Coronary artery (tissue), 2 donors: Measurements from ENCODE around the gene HAPLN3.
A peak's percentile ranks its signal among the peaks of the same experiment; 100 is the strongest.

Experiments used
- DNase-seq: peaks from one replicate; pipeline ENCODE4 v3.0.0-alpha.2; 2017; ENCODE audit warnings: low spot score
- H3K27ac ChIP-seq, 2 donors: fragments of 200-600 bp; sonication (generic); one replicate each; pipeline ENCODE4 v1.5.1; 2016 to 2019
- H3K4me3 ChIP-seq: fragments of 200-600 bp; sonication (generic); 2 replicates; pipeline ENCODE4 v1.5.1; 2016; ENCODE audit warnings: mild to moderate bottlenecking, moderate library complexity
- TF ChIP-seq, protein P1 (sequence below): fragments of 200-600 bp; sonication (generic); IDR thresholded peaks from one replicate; pipeline ENCODE4 v1.5.1; 2019; ENCODE audit warnings: antibody characterized with exemption

HAPLN3 gene

DNA sequence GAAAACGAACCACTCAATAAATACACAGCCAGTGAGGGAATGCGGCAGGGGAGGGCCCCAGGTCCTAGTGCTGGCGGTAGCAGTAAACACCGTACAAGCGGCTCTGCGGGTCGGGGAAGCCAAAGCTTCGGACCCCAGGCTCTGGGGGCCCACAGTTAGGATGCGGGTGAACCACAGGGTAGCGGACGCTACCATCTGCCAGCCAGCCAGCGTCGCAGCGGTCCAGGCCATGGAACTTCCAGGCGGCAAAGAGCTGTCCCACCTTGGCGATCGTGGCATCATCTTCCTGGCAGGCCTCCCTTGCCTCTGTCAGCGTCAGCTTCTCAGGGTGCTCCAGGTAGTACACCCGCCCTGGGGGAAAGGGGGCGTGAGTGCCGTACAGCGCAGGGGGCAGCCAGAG is 17.4 kb downstream of the HAPLN3 start:
- no peak overlapping the region for H3K4me3 ChIP-seq
- no peak for DNase-seq
- TF ChIP-seq, protein P1, sequence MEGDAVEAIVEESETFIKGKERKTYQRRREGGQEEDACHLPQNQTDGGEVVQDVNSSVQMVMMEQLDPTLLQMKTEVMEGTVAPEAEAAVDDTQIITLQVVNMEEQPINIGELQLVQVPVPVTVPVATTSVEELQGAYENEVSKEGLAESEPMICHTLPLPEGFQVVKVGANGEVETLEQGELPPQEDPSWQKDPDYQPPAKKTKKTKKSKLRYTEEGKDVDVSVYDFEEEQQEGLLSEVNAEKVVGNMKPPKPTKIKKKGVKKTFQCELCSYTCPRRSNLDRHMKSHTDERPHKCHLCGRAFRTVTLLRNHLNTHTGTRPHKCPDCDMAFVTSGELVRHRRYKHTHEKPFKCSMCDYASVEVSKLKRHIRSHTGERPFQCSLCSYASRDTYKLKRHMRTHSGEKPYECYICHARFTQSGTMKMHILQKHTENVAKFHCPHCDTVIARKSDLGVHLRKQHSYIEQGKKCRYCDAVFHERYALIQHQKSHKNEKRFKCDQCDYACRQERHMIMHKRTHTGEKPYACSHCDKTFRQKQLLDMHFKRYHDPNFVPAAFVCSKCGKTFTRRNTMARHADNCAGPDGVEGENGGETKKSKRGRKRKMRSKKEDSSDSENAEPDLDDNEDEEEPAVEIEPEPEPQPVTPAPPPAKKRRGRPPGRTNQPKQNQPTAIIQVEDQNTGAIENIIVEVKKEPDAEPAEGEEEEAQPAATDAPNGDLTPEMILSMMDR, result no peak
- no peak overlapping the region for H3K27ac ChIP-seq

- no peak overlapping the region for H3K27ac ChIP-seq
- no peak overlapping the region for H3K4me3 ChIP-seq
- no peak for DNase-seq
- TF ChIP-seq, protein P1, result no peak
These were observed 17.9 kb downstream of the HAPLN3 start for GRCh38 chr15:88877415-88877814.

GRCh38 chr15:88876573-88876972 is 18.8 kb downstream of the HAPLN3 start:
- TF ChIP-seq, protein P1, result no peak
- Histone ChIP-seq H3K27ac (no peak overlapping the region), H3K4me3 (no peak overlapping the region)
- no peak for DNase-seq

GRCh38 chr15:88874684-88875083 is 20.7 kb downstream of the HAPLN3 start:
- no peak for DNase-seq
- Histone ChIP-seq H3K4me3 (peak overlapping the region; percentile 54), H3K27ac (peak overlapping the region in 1 of 2 donors; percentile 83)
- TF ChIP-seq, protein P1, result no peak

GRCh38 chr15:88874275-88874674 is 21.1 kb downstream of the HAPLN3 start:
- Histone ChIP-seq H3K27ac (peak overlapping the region in 1 of 2 donors; percentile 83), H3K4me3 (peak overlapping the region; percentile 54)
- TF ChIP-seq, protein P1, result no peak
- no peak for DNase-seq

- Histone ChIP-seq H3K27ac (peak overlapping the region in 1 of 2 donors; percentile 83), H3K4me3 (no peak overlapping the region)
- TF ChIP-seq, protein P1, result no peak
- DNase-seq, result no peak
These were observed 21.6 kb downstream of the HAPLN3 start for GRCh38 chr15:88873786-88874185.

DNA sequence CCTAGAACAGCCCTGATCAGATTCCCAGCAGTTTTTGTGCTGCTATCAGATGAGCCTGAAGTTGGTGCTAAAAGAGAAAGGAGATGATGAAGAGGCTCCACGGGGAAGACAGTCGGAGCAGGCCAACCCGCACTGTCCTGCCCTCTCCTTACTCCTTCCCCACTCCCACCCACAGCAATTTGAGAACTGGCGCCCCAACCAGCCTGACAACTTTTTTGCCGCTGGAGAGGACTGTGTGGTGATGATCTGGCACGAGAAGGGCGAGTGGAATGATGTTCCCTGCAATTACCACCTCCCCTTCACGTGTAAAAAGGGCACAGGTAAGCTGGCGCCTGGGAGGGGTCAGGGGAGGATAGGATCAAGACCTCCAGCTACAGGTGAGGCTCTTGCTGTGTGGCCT is 22.6 kb downstream of the HAPLN3 start:
- TF ChIP-seq, protein P1, result no peak

More for the DNA sequence above, 22.6 kb downstream of the HAPLN3 start:
- DNase-seq, result no peak
- H3K4me3 ChIP-seq, result no peak overlapping the region
- H3K27ac ChIP-seq, result no peak overlapping the region
